Measurements from ENCODE around the gene GORASP2. TPM values are rescaled to one million over a fixed set of nuclear protein-coding genes. Genes with fewer than 3 reads are reported as not detected.

Gene GORASP2
- total RNA-seq, 1 experiment from 2014 or later = 87.9 TPM

- Histone ChIP-seq H3K36me3 (ENCODE audit: control insufficient read depth in 1 of 2, insufficient read depth in 2 of 2, low read length in 2 of 2) (no peaks in the 10 kb centered on the region), H3K9me3 (ENCODE audit: control insufficient read depth in 1 of 2, insufficient read depth in 1 of 2, low read depth in 1 of 2, low read length in 2 of 2) (no peaks in the 10 kb centered on the region), H3K27ac (ENCODE audit: low read depth, low read length) (peak overlapping the region; percentile 50; the same call in 1 of the 2 replicates), H3K79me2 (ENCODE audit: insufficient read depth, low read length) (no peaks in the 10 kb centered on the region), H3K27me3 (ENCODE audit: insufficient read depth, low read length) (no peaks in the 10 kb centered on the region), H3K9me2 (ENCODE audit: insufficient read depth) (no peaks in the 10 kb centered on the region), H2AFZ (ENCODE audit: low read depth, low read length, poor library complexity, severe bottlenecking) (peak overlapping the region; percentile 74), H3K4me2 (ENCODE audit: low read length) (peak overlapping the region; percentile 95), H3K9ac (ENCODE audit: low read length) (peak overlapping the region; percentile 67), H4K20me1 (ENCODE audit: insufficient read depth) (no peaks in the 10 kb centered on the region), H3K4me1 (ENCODE audit: control insufficient read depth in 1 of 2, insufficient read depth in 2 of 2, low read length in 2 of 2) (peaks cover 12 to 19% of the 10 kb centered on the region in 2 experiments; a peak in 3 of 4 replicates), H3K4me3 (replicated peaks in 1 of 2; ENCODE audit: low read depth in 1 of 2, low read length in 2 of 2) (peak overlapping the region; percentile 50 to 62)
- ChIA-PET CTCF (interaction anchor here (0.6 to 3.5 kb wide), 4 partner anchors 44 to 558 kb away, joined by 3 to 30 read pairs (median 6); partner anchors contain the start of gene GORASP2), RAD21 (ENCODE audit: low non-redundant PET in 1 of 2, low total read pairs in 2 of 2, uncharacterized antibody in 2 of 2, unreplicated experiment in 2 of 2) (interaction anchor here (1.1 to 1.2 kb wide), 2 partner anchors 443 to 600 kb away, joined by 3 read pairs; no protein-coding TSS in a partner anchor), POLR2A (interaction anchor here (1.1 kb wide), 1 partner anchor 443 kb away, joined by 3 read pairs; no protein-coding TSS in a partner anchor)
- DNase-seq (ENCODE audit: low read depth, low spot score) = peak; percentile 62
- intact Hi-C loops (cut with micrococcal nuclease) = loop anchor here (1.0 to 2.0 kb wide), 3 partner anchors 187 to 460 kb away; partner anchors contain the start of genes METTL8 and TLK1
- no TSS peak for BruUV-seq (replicated peaks)
- peak; percentile 91 for ATAC-seq
- TF ChIP-seq CEBPB (IDR thresholded peaks at IDR 0.05; ENCODE audit: low read depth) (no peak), MAX (IDR thresholded peaks at IDR 0.05) (peak; percentile 92), SRF (IDR thresholded peaks at IDR 0.05; ENCODE audit: low read depth) (no peak), POLR2A (IDR thresholded peaks at IDR 0.05; ENCODE audit: borderline replicate concordance, extremely low read depth, insufficient read depth, insufficient read length) (no peak), ZNF274 (IDR thresholded peaks at IDR 0.05; ENCODE audit: low read depth, low read length) (no peak), YY1 (IDR thresholded peaks at IDR 0.05; ENCODE audit: extremely low read depth, insufficient replicate concordance, low read depth, low read length) (peak; percentile 39), RAD21 (IDR thresholded peaks at IDR 0.05; ENCODE audit: low read depth) (peak; percentile 89), TCF7L2 (IDR thresholded peaks at IDR 0.05; ENCODE audit: borderline replicate concordance, extremely low read depth, insufficient read depth, insufficient read length) (no peak), REST (IDR thresholded peaks at IDR 0.05; ENCODE audit: low read depth) (no peak), EGR1 (IDR thresholded peaks at IDR 0.05; ENCODE audit: low read depth) (peak; percentile 93), ZBTB33 (IDR thresholded peaks at IDR 0.05; ENCODE audit: extremely low read depth, insufficient replicate concordance, low read length) (peak; percentile 21), FOSL1 (IDR thresholded peaks at IDR 0.05; ENCODE audit: low read depth) (no peak), SIN3A (IDR thresholded peaks at IDR 0.05; ENCODE audit: low read depth) (no peak), ELF1 (IDR thresholded peaks at IDR 0.05; ENCODE audit: borderline replicate concordance, low read depth) (no peak), POLR2AphosphoS5 (IDR thresholded peaks at IDR 0.05; ENCODE audit: low read depth, low read length) (peak; percentile 72), CTCF (IDR thresholded peaks at IDR 0.05 in 2 of 3, conservative IDR thresholded peaks at IDR 0.05 in 1 of 3; ENCODE audit: borderline replicate concordance in 1 of 3, insufficient read depth in 1 of 3, low read depth in 2 of 3, low read length in 2 of 3) (peak; percentile 76 to 92 (median 82)), EZH2 (IDR thresholded peaks at IDR 0.05) (no peak), ZFX (IDR thresholded peaks at IDR 0.05) (peak; percentile 24; the same call in 1 of the 2 replicates)
Measured at GRCh38 chr2:170973492-170974303, 44.6 kb downstream of the GORASP2 start.
